Measurements from ENCODE around the gene TANGO2. TPM values are rescaled to one million over a fixed set of nuclear protein-coding genes. Genes with fewer than 3 reads are reported as not detected.

Gene TANGO2
- polyA plus RNA-seq, 1 donor from 2014 or later: 12.7 TPM

DNA sequence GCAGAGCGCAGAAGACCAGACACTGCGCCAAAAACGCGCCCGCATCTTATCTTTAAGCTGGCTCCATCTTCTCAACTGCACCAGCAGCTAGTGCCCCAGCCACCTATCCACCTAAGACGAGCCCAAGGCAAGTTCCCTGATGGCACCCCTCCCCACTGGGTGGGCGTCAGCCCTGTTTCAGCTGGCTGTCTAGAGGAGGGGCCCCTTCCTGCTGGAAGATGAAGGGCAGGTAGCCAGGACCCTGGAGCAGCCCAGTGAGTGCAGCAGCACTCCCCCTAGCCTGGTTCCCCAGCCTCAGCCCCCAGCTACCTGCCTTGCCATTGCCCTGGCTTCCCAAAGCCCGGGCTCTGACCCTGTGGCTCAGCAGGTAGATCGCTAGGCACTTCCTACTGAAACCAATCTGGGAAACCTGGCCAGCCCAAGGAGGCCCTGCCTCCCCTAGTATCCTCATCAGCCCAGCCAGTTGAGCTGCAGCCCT, 32.5 kb upstream of the TANGO2 start:
- H3K36me3 ChIP-seq (ENCODE audit: insufficient read depth, low read length): no peaks in the 10 kb centered on the region
- H3K9ac ChIP-seq (ENCODE audit: low read length): no peak overlapping the region
- peaks cover 21% of the 10 kb centered on the region for H3K79me2 ChIP-seq (replicated peaks; ENCODE audit: insufficient read depth, low read length)
- no peaks in the 10 kb centered on the region for H4K20me1 ChIP-seq (ENCODE audit: insufficient read depth)
- no peak overlapping the region for H3K4me3 ChIP-seq (ENCODE audit: low read length)
- H2AFZ ChIP-seq (ENCODE audit: low read depth, low read length): no peak overlapping the region
- no peaks in the 10 kb centered on the region for H3K9me3 ChIP-seq (ENCODE audit: low read length)
- H3K9me2 ChIP-seq (ENCODE audit: insufficient read depth, low read length): no peaks in the 10 kb centered on the region
- H3K27ac ChIP-seq (ENCODE audit: low read length): no peak overlapping the region
- H3K4me2 ChIP-seq (ENCODE audit: low read length): no peak overlapping the region
- TF ChIP-seq EZH2 (IDR thresholded peaks at IDR 0.05; ENCODE audit: borderline replicate concordance, insufficient read depth, low read length, poor library complexity, severe bottlenecking) (no peak), TAF1 (IDR thresholded peaks at IDR 0.05; ENCODE audit: low read depth) (no peak), MXI1 (conservative IDR thresholded peaks at IDR 0.05; ENCODE audit: poor library complexity, severe bottlenecking) (no peak), SMC3 (conservative IDR thresholded peaks at IDR 0.05; ENCODE audit: poor library complexity) (no peak)
- TF ChIP-seq, protein P1, sequence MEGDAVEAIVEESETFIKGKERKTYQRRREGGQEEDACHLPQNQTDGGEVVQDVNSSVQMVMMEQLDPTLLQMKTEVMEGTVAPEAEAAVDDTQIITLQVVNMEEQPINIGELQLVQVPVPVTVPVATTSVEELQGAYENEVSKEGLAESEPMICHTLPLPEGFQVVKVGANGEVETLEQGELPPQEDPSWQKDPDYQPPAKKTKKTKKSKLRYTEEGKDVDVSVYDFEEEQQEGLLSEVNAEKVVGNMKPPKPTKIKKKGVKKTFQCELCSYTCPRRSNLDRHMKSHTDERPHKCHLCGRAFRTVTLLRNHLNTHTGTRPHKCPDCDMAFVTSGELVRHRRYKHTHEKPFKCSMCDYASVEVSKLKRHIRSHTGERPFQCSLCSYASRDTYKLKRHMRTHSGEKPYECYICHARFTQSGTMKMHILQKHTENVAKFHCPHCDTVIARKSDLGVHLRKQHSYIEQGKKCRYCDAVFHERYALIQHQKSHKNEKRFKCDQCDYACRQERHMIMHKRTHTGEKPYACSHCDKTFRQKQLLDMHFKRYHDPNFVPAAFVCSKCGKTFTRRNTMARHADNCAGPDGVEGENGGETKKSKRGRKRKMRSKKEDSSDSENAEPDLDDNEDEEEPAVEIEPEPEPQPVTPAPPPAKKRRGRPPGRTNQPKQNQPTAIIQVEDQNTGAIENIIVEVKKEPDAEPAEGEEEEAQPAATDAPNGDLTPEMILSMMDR (IDR thresholded peaks at IDR 0.05; ENCODE audit: poor library complexity, severe bottlenecking): no peak
- H3K27me3 ChIP-seq (ENCODE audit: insufficient read depth, low read depth, low read length): no peaks in the 10 kb centered on the region
- no peaks in the 10 kb centered on the region for H3F3A ChIP-seq (ENCODE audit: insufficient read depth, low read length, poor library complexity, severe bottlenecking)

GRCh38 chr22:19988965-19989724, 31.8 kb upstream of the TANGO2 start:
- H3K9ac ChIP-seq (ENCODE audit: low read length): no peak overlapping the region
- no peaks in the 10 kb centered on the region for H3K9me2 ChIP-seq (ENCODE audit: insufficient read depth, low read length)
- peaks cover 21% of the 10 kb centered on the region for H3K79me2 ChIP-seq (replicated peaks; ENCODE audit: insufficient read depth, low read length)
- H3K4me2 ChIP-seq (ENCODE audit: low read length): no peak overlapping the region
- H3K9me3 ChIP-seq (ENCODE audit: low read length): no peaks in the 10 kb centered on the region
- H2AFZ ChIP-seq (ENCODE audit: low read depth, low read length): no peak overlapping the region
- TF ChIP-seq RAD21 (conservative IDR thresholded peaks at IDR 0.05): no peak
- no peak for TF ChIP-seq EZH2 (IDR thresholded peaks at IDR 0.05; ENCODE audit: borderline replicate concordance, insufficient read depth, low read length, poor library complexity, severe bottlenecking)
- TF ChIP-seq TAF1 (IDR thresholded peaks at IDR 0.05; ENCODE audit: low read depth): no peak
- TF ChIP-seq, protein P1 (IDR thresholded peaks at IDR 0.05; ENCODE audit: poor library complexity, severe bottlenecking): no peak
- no peak for TF ChIP-seq MXI1 (conservative IDR thresholded peaks at IDR 0.05; ENCODE audit: poor library complexity, severe bottlenecking)
- no peak for TF ChIP-seq EP300 (conservative IDR thresholded peaks at IDR 0.05; ENCODE audit: poor library complexity, severe bottlenecking)
- TF ChIP-seq REST (IDR thresholded peaks at IDR 0.05; ENCODE audit: borderline replicate concordance): no peak
- TF ChIP-seq SMC3 (conservative IDR thresholded peaks at IDR 0.05; ENCODE audit: poor library complexity): no peak
- TF ChIP-seq POLR2AphosphoS5 (IDR thresholded peaks at IDR 0.05): no peak
- no peaks in the 10 kb centered on the region for H3K27me3 ChIP-seq (ENCODE audit: insufficient read depth, low read depth, low read length)
- H3K27ac ChIP-seq (ENCODE audit: low read length): no peak overlapping the region
- no peaks in the 10 kb centered on the region for H3F3A ChIP-seq (ENCODE audit: insufficient read depth, low read length, poor library complexity, severe bottlenecking)
- no peaks in the 10 kb centered on the region for H3K36me3 ChIP-seq (ENCODE audit: insufficient read depth, low read length)
- H3K4me3 ChIP-seq (ENCODE audit: low read length): no peak overlapping the region
- no peaks in the 10 kb centered on the region for H4K20me1 ChIP-seq (ENCODE audit: insufficient read depth)

All from neural cell (in vitro differentiated cells).